HL-60 (cell line): Measurements from ENCODE around the gene ITFG2.
A peak's percentile ranks its signal among the peaks of the same experiment; 100 is the strongest.

ENCODE experiments used
- DNase-seq, 2 experiments: peaks; one replicate each; pipeline ENCODE4 v3.0.0-alpha.2; 2010 to 2020; ENCODE audit warnings: low read depth in 1 of 2, low spot score in 1 of 2
- H3K27ac ChIP-seq: fragments of 250-450 bp; sonication (Bioruptor Pico); replicated peaks from 2 replicates; pipeline ENCODE4 v1.5.1; 2020; ENCODE audit warnings: mild to moderate bottlenecking, moderate library complexity
- H3K27me3 ChIP-seq: fragments of 250-450 bp; sonication (Bioruptor Pico); 2 replicates; pipeline ENCODE4 v1.5.1; 2021; ENCODE audit warnings: mild to moderate bottlenecking, moderate library complexity; ENCODE audit not compliant: insufficient read depth, poor library complexity, severe bottlenecking
- H3K4me3 ChIP-seq: replicated peaks from 2 replicates; pipeline ENCODE4 v1.5.1; 2011; ENCODE audit warnings: mild to moderate bottlenecking, control low read depth, low read length; ENCODE audit not compliant: insufficient read depth
- GABPA ChIP-seq: IDR thresholded peaks from 2 replicates; pipeline ENCODE4 v1.6.1; 2012; ENCODE audit warnings: low read depth
- POLR2AphosphoS5 ChIP-seq: IDR thresholded peaks from 2 replicates; pipeline ENCODE4 v1.6.1; 2012; ENCODE audit warnings: low read depth
- SPI1 ChIP-seq: IDR thresholded peaks from 2 replicates; pipeline ENCODE4 v1.6.1; 2012; ENCODE audit warnings: low read depth, mild to moderate bottlenecking, borderline replicate concordance
- TF ChIP-seq, protein P1 (sequence below): IDR thresholded peaks from one replicate; pipeline ENCODE4 v1.5.1; 2011; ENCODE audit warnings: low read length, control low read depth, inconsistent platforms; ENCODE audit not compliant: insufficient read depth
- TF ChIP-seq, protein P2 (sequence below): IDR thresholded peaks from 2 replicates; pipeline ENCODE4 v1.6.1; 2012; ENCODE audit warnings: low read depth; ENCODE audit not compliant: insufficient replicate concordance

The ITFG2 gene

DNA sequence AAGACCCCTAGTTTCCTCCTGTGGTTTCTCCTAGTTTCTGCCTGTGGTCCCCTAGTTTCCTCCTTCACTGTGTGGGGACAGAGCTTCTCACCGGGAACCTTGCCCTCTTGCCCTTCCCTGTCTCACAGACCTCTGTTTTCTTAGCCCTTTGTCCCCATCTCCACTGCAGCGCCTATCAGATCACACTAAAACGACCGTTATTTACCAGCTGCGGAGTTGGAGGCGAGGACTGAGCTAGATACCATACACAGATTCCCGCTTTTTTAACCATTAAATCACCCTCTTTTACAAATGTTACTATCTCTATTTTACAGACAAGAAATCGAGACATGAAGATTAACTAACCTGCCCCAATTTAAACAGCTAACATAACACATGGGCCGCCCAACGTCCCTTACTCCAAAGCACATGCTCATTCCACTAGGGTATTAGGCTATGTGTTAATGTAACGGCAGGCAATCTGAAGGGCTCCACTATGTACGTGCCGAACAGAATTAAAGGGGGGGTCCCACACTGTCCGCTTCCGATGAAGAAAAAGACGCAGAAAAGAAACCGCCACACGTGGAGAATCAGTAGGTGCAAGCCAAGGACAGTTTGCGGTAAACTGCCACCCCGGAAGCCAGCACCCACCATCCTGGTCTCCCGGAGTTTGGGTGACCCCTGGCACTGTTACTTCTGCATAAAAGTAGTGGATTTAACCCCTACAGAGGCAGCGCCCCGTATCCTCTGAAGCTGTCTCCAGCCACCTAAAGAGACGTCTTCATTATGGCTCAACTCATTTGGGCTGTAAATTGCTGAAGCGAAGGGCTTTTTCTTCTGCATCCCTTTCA, 19.6 kb upstream of the ITFG2 start:
- H3K27ac ChIP-seq, result no peak overlapping the region
- DNase-seq, result no peak
- TF ChIP-seq, protein P1, sequence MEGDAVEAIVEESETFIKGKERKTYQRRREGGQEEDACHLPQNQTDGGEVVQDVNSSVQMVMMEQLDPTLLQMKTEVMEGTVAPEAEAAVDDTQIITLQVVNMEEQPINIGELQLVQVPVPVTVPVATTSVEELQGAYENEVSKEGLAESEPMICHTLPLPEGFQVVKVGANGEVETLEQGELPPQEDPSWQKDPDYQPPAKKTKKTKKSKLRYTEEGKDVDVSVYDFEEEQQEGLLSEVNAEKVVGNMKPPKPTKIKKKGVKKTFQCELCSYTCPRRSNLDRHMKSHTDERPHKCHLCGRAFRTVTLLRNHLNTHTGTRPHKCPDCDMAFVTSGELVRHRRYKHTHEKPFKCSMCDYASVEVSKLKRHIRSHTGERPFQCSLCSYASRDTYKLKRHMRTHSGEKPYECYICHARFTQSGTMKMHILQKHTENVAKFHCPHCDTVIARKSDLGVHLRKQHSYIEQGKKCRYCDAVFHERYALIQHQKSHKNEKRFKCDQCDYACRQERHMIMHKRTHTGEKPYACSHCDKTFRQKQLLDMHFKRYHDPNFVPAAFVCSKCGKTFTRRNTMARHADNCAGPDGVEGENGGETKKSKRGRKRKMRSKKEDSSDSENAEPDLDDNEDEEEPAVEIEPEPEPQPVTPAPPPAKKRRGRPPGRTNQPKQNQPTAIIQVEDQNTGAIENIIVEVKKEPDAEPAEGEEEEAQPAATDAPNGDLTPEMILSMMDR, result no peak
- H3K27me3 ChIP-seq, result no peaks in the 10 kb centered on the region
- no peak overlapping the region for H3K4me3 ChIP-seq

DNA sequence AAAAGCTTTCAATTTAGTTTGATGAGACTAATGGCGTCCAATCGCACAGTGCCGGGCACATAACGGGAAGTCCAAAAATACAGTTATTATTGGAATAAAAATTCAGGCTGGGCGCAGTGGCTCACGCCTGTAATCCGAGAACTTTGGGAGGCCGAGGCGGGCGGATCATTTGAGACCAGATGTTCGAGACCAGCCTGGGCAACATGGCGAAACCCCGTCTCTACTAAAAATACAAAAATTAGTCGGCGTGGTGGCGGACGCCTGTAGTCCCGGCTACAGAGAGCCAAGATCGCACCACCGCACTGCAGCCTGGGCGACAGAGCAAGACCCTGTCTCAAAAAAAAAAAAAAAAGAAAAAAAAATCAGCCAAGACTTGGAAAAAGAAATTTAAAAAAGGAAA, 18.9 kb upstream of the ITFG2 start:
- Histone ChIP-seq H3K27ac (no peak overlapping the region), H3K4me3 (no peak overlapping the region), H3K27me3 (no peaks in the 10 kb centered on the region)
- no peak for DNase-seq
- TF ChIP-seq, protein P2, sequence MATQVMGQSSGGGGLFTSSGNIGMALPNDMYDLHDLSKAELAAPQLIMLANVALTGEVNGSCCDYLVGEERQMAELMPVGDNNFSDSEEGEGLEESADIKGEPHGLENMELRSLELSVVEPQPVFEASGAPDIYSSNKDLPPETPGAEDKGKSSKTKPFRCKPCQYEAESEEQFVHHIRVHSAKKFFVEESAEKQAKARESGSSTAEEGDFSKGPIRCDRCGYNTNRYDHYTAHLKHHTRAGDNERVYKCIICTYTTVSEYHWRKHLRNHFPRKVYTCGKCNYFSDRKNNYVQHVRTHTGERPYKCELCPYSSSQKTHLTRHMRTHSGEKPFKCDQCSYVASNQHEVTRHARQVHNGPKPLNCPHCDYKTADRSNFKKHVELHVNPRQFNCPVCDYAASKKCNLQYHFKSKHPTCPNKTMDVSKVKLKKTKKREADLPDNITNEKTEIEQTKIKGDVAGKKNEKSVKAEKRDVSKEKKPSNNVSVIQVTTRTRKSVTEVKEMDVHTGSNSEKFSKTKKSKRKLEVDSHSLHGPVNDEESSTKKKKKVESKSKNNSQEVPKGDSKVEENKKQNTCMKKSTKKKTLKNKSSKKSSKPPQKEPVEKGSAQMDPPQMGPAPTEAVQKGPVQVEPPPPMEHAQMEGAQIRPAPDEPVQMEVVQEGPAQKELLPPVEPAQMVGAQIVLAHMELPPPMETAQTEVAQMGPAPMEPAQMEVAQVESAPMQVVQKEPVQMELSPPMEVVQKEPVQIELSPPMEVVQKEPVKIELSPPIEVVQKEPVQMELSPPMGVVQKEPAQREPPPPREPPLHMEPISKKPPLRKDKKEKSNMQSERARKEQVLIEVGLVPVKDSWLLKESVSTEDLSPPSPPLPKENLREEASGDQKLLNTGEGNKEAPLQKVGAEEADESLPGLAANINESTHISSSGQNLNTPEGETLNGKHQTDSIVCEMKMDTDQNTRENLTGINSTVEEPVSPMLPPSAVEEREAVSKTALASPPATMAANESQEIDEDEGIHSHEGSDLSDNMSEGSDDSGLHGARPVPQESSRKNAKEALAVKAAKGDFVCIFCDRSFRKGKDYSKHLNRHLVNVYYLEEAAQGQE, result no peak
- TF ChIP-seq SPI1 (no peak), POLR2AphosphoS5 (no peak), GABPA (no peak)
- TF ChIP-seq, protein P1, result no peak

DNA sequence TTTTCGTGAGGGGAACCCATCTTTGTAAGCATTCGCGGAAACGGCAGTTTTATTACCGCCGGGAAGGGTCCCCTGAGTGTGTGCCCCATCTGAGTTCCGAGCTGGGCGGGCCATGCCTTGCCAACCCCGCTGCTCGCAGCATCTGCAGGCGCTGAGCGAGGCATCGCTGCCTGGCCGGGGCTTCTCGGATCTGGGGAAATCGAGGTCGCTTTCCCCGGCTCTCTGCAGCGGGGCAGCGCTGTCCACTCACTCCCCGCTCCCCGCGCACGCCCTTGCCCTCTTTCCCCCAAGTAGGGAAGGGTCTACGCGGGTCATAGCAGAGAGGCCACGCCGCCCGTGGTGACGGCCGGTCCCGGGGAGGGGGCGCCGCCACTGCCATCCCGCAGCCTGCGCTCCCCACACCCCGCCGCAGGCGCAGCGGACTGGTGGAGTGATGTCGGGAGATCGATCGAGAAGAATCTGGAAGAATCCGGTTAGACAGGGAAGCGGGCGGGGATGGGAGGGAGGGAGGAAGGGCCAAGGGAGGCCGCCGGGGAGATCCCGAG, 18.2 kb upstream of the ITFG2 start:
- Histone ChIP-seq H3K4me3 (peak overlapping the region; percentile 97), H3K27me3 (no peaks in the 10 kb centered on the region), H3K27ac (no peak overlapping the region)
- DNase-seq, result no peak
- TF ChIP-seq, protein P2, result no peak
- no peak for TF ChIP-seq SPI1

DNA sequence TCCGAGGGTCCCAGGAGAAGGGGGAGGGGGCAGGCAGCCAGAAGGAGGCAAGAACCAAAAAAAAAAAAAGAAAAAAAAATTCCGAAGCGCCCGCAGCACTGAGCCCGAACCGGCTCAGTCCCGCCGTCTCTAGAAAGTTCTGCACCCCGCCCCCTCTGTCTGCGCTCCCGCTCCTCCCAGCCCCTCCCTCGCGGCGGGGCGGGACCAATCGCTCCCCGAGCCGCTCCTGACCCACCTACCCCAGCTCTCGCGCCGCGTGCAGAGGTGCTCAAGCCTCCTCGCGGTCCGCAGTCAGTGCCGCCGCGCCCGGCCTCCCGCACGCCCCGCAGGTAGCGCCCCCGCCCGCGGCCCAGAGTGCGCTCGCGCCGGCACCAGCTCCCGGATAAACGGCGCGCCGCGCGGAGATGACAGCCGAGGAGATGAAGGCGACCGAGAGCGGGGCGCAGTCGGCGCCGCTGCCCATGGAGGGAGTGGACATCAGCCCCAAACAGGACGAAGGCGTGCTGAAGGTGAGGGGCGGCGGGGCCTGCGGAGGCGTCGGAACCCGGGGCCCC, 17.7 kb upstream of the ITFG2 start, which contains the start of gene FKBP4:
FKBP4 (plus strand) TSS at position 235 of the 554 bp plus-strand sequence; CDS start at position 405, 170 bp downstream.
- TF ChIP-seq POLR2AphosphoS5 (peak; percentile 64), GABPA (no peak)
- peak; percentile 76 to 83 for DNase-seq
- H3K27ac ChIP-seq, result peak within 1 kb of the TSS; percentile 57
- no peaks in the 10 kb centered on the region for H3K27me3 ChIP-seq
- peak within 1 kb of the TSS; percentile 97 for H3K4me3 ChIP-seq
